Smooth muscle cell (in vitro differentiated cells): ENCODE data around the gene NFXL1. TPM values are rescaled to one million over a fixed set of nuclear protein-coding genes. Genes with fewer than 3 reads are reported as not detected.

Experiments used
- DNase-seq: peaks from one replicate; lab custom pipeline; 2025; ENCODE audit not compliant: unreplicated experiment; lab: John Stamatoyannopoulos, UW
- H2AFZ ChIP-seq: fragments of 200-600 bp; sonication (generic); 2 replicates; pipeline ENCODE4 v1.6.0; 2016; ENCODE audit warnings: antibody characterized with exemption, low read depth, mild to moderate bottlenecking
- H3F3A ChIP-seq: fragments of 200-600 bp; sonication (generic); 2 replicates; pipeline ENCODE4 v1.6.0; 2017; ENCODE audit warnings: antibody characterized with exemption, low read depth
- H3K27ac ChIP-seq: fragments of 200-600 bp; sonication (generic); 2 replicates; pipeline ENCODE4 v1.5.1; 2016; ENCODE audit warnings: low read depth, mild to moderate bottlenecking
- H3K27me3 ChIP-seq: fragments of 200-600 bp; sonication (generic); 2 replicates; pipeline ENCODE4 v1.6.1; 2016; ENCODE audit warnings: low read depth, mild to moderate bottlenecking
- H3K36me3 ChIP-seq: fragments of 200-600 bp; sonication (generic); 2 replicates; pipeline ENCODE4 v1.5.1; 2016; ENCODE audit warnings: low read depth
- H3K4me1 ChIP-seq: fragments of 200-600 bp; sonication (generic); 2 replicates; pipeline ENCODE4 v1.5.1; 2016; ENCODE audit warnings: low read depth
- H3K4me2 ChIP-seq: fragments of 200-600 bp; sonication (generic); 2 replicates; pipeline ENCODE4 v1.6.0; 2016; ENCODE audit warnings: mild to moderate bottlenecking
- H3K4me3 ChIP-seq: fragments of 200-600 bp; sonication (generic); 2 replicates; pipeline ENCODE4 v1.5.1; 2016; ENCODE audit warnings: mild to moderate bottlenecking
- H3K79me2 ChIP-seq: fragments of 200-600 bp; sonication (generic); 2 replicates; pipeline ENCODE4 v1.6.0; 2016; ENCODE audit warnings: low read depth, mild to moderate bottlenecking
- H3K9ac ChIP-seq: fragments of 200-600 bp; sonication (generic); 2 replicates; pipeline ENCODE4 v1.6.0; 2016; ENCODE audit warnings: low read depth
- H3K9me3 ChIP-seq: fragments of 200-600 bp; sonication (generic); replicated peaks from 2 replicates; pipeline ENCODE4 v1.5.1; 2016; ENCODE audit warnings: low read depth
- H4K20me1 ChIP-seq: fragments of 200-600 bp; sonication (generic); 2 replicates; pipeline ENCODE4 v1.6.0; 2016; ENCODE audit warnings: low read depth
- CTCF ChIP-seq: fragments of 200-600 bp; sonication (generic); IDR thresholded peaks from 2 replicates; pipeline ENCODE4 v1.5.1; 2017; ENCODE audit warnings: borderline replicate concordance, mild to moderate bottlenecking, antibody characterized with exemption; ENCODE audit not compliant: insufficient read depth, poor library complexity, severe bottlenecking
- WGBS: methylation state at CpG from one replicate; pipeline ENCODE4 v1.1.7; 2016; ENCODE audit warnings: low lambda C conversion rate; 5-methylcytosine and 5-hydroxymethylcytosine counted together
- polyA plus RNA-seq: library from polyadenylated mRNA; unstranded; fragments of >200 nt; fragmentation: Nextera tagmentation; extraction: Ambion mirVana; gene quantifications from 2 replicates; pipeline ENCODE4 v1.2.1, GENCODE V29; 2016
- total RNA-seq: library from RNA; depleted of rRNA; stranded (reverse); fragments of >200 nt; gene quantifications from 2 replicates; pipeline ENCODE4 v1.2.3, GENCODE V29; 2014

The NFXL1 gene
- total and polyA plus RNA-seq, 2 experiments from 2014 or later, result 6.5 to 14.7 TPM

GRCh38 chr4:47873877-47874541, 40.4 kb downstream of the NFXL1 start:
- peaks cover 56% of the 10 kb centered on the region for H3K36me3 ChIP-seq
- no peak overlapping the region for H2AFZ ChIP-seq
- peaks cover 14% of the 10 kb centered on the region for H3K9me3 ChIP-seq
- H3K9ac ChIP-seq, result no peak overlapping the region
- H3K27ac ChIP-seq, result no peak overlapping the region
- H4K20me1 ChIP-seq, result no peaks in the 10 kb centered on the region
- TF ChIP-seq CTCF, result no peak
- no peak overlapping the region for H3K4me2 ChIP-seq
- peaks cover 6% of the 10 kb centered on the region for H3K79me2 ChIP-seq
- no peaks in the 10 kb centered on the region for H3F3A ChIP-seq
- H3K4me3 ChIP-seq, result no peak overlapping the region
- DNase-seq, result no peak
- H3K4me1 ChIP-seq, result no peaks in the 10 kb centered on the region
- H3K27me3 ChIP-seq, result no peaks in the 10 kb centered on the region
- WGBS, result 93% methylated on average over 3 of the region's 3 CpGs

- TF ChIP-seq CTCF, result no peak
- H3K27me3 ChIP-seq, result no peaks in the 10 kb centered on the region
- H3K4me1 ChIP-seq, result no peaks in the 10 kb centered on the region
- H3K36me3 ChIP-seq, result no peaks in the 10 kb centered on the region
- peaks cover 7% of the 10 kb centered on the region for H4K20me1 ChIP-seq
- H3K9me3 ChIP-seq, result no peaks in the 10 kb centered on the region
- no peaks in the 10 kb centered on the region for H3F3A ChIP-seq
- H3K79me2 ChIP-seq, result peaks cover 7% of the 10 kb centered on the region
- 83% methylated on average over 4 of the region's 4 CpGs for WGBS
- H3K27ac ChIP-seq, result no peak overlapping the region
- no peak for DNase-seq
- no peak overlapping the region for H3K4me2 ChIP-seq
- no peak overlapping the region for H3K9ac ChIP-seq
- no peak overlapping the region for H2AFZ ChIP-seq
- H3K4me3 ChIP-seq, result no peak overlapping the region
These were observed 50.9 kb downstream of the NFXL1 start for GRCh38 chr4:47863486-47863885.

- no peak overlapping the region for H3K4me3 ChIP-seq
- no peaks in the 10 kb centered on the region for H3K27me3 ChIP-seq
- peaks cover 5% of the 10 kb centered on the region for H3K79me2 ChIP-seq
- no peaks in the 10 kb centered on the region for H3K36me3 ChIP-seq
- TF ChIP-seq CTCF, result no peak
- no peak overlapping the region for H3K9ac ChIP-seq
- no peaks in the 10 kb centered on the region for H3F3A ChIP-seq
- H4K20me1 ChIP-seq, result peaks cover 7% of the 10 kb centered on the region
- H3K9me3 ChIP-seq, result no peaks in the 10 kb centered on the region
- no peak for DNase-seq
- H2AFZ ChIP-seq, result no peak overlapping the region
- H3K27ac ChIP-seq, result peak overlapping the region; percentile 6
- peak overlapping the region; percentile 15 for H3K4me2 ChIP-seq
- no peaks in the 10 kb centered on the region for H3K4me1 ChIP-seq
- 89% methylated on average over 3 of the region's 3 CpGs for WGBS
These were observed 52.1 kb downstream of the NFXL1 start for GRCh38 chr4:47862297-47862696.

GRCh38 chr4:47860305-47860704, 54.1 kb downstream of the NFXL1 start:
- Histone ChIP-seq H3K4me1 (no peaks in the 10 kb centered on the region), H3K9me3 (no peaks in the 10 kb centered on the region), H3K27ac (no peak overlapping the region), H3K79me2 (no peaks in the 10 kb centered on the region), H2AFZ (no peak overlapping the region), H4K20me1 (no peaks in the 10 kb centered on the region), H3K4me2 (no peak overlapping the region), H3K27me3 (no peaks in the 10 kb centered on the region), H3K9ac (no peak overlapping the region), H3K4me3 (no peak overlapping the region), H3K36me3 (no peaks in the 10 kb centered on the region), H3F3A (no peaks in the 10 kb centered on the region)
- DNase-seq, result no peak
- WGBS, result 97% methylated on average over 1 of the region's 1 CpG
- TF ChIP-seq CTCF, result no peak
